SU-DHL-6 (cell line): ENCODE results near the gene STARD3.

Source experiments
- H2AFZ ChIP-seq: fragments of 200-600 bp; sonication (generic); 2 replicates; pipeline ENCODE4 v1.6.1; 2014; ENCODE audit warnings: low read depth, mild to moderate bottlenecking, moderate library complexity, mixed read lengths, antibody characterized with exemption, low read length; ENCODE audit not compliant: severe bottlenecking
- H3F3A ChIP-seq: fragments of 200-600 bp; shearing (Covaris generic); 2 replicates; pipeline ENCODE4 v1.6.0; 2016; ENCODE audit warnings: antibody characterized with exemption, mild to moderate bottlenecking; ENCODE audit not compliant: insufficient read depth
- H3K27ac ChIP-seq: fragments of 200-600 bp; sonication (generic); 2 replicates; pipeline ENCODE4 v1.5.1; 2016; ENCODE audit warnings: low read depth, mild to moderate bottlenecking, low read length, moderate library complexity, mixed read lengths
- H3K27me3 ChIP-seq: fragments of 200-600 bp; sonication (generic), shearing (Covaris generic); 2 replicates; pipeline ENCODE4 v1.6.0; 2014; ENCODE audit warnings: mild to moderate bottlenecking, low read length
- H3K36me3 ChIP-seq: fragments of 200-600 bp; sonication (generic); 2 replicates; pipeline ENCODE4 v1.6.1; 2014; ENCODE audit warnings: mild to moderate bottlenecking, low read length, mixed read lengths
- H3K4me2 ChIP-seq: fragments of 300-600, 200-600 bp; shearing (Covaris generic), sonication (generic); 2 replicates; pipeline ENCODE4 v1.6.0; 2014; ENCODE audit warnings: low read length, low read depth, mild to moderate bottlenecking; ENCODE audit not compliant: poor library complexity, severe bottlenecking
- H3K4me3 ChIP-seq: fragments of 200-600 bp; sonication (generic); 2 replicates; pipeline ENCODE4 v1.5.1; 2014; ENCODE audit warnings: antibody characterized with exemption, low read length, mild to moderate bottlenecking, mixed read lengths; ENCODE audit not compliant: insufficient read depth, poor library complexity, severe bottlenecking
- H3K79me2 ChIP-seq: fragments of 200-600 bp; sonication (generic); 2 replicates; pipeline ENCODE4 v1.6.1; 2014; ENCODE audit warnings: mild to moderate bottlenecking, low read length, moderate library complexity; ENCODE audit not compliant: insufficient read depth
- H3K9ac ChIP-seq: fragments of 200-600 bp; sonication (generic); 2 replicates; pipeline ENCODE4 v1.7.0; 2014; ENCODE audit warnings: mild to moderate bottlenecking, low read length
- H3K9me2 ChIP-seq: fragments of 200-600 bp; sonication (generic); replicated peaks from 2 replicates; pipeline ENCODE4 v1.6.1; 2014; ENCODE audit warnings: low read length; ENCODE audit not compliant: insufficient read depth
- H3K9me3 ChIP-seq: fragments of 200-600 bp; sonication (generic); 2 replicates; pipeline ENCODE4 v1.6.1; 2014; ENCODE audit warnings: low read length, mixed read lengths; ENCODE audit not compliant: insufficient read depth
- H4K20me1 ChIP-seq: fragments of 200-600 bp; sonication (generic); 2 replicates; pipeline ENCODE4 v1.6.1; 2014; ENCODE audit warnings: low read depth, mild to moderate bottlenecking, antibody characterized with exemption, low read length, moderate library complexity, mixed read lengths
- CTCF ChIP-seq: fragments of 200-600 bp; sonication (generic); IDR thresholded peaks from one replicate; pipeline ENCODE4 v1.5.1; 2017; ENCODE audit warnings: antibody characterized with exemption, mild to moderate bottlenecking, low read length, moderate library complexity; ENCODE audit not compliant: insufficient read depth, poor library complexity, severe bottlenecking
- EZH2phosphoT487 ChIP-seq: fragments of 200-600 bp; sonication (generic), shearing (Covaris generic); conservative IDR thresholded peaks from 2 replicates; pipeline ENCODE4 v1.6.1; 2018; ENCODE audit warnings: mild to moderate bottlenecking, antibody characterized with exemption, low read length, moderate library complexity, mixed read lengths

The STARD3 gene

DNA sequence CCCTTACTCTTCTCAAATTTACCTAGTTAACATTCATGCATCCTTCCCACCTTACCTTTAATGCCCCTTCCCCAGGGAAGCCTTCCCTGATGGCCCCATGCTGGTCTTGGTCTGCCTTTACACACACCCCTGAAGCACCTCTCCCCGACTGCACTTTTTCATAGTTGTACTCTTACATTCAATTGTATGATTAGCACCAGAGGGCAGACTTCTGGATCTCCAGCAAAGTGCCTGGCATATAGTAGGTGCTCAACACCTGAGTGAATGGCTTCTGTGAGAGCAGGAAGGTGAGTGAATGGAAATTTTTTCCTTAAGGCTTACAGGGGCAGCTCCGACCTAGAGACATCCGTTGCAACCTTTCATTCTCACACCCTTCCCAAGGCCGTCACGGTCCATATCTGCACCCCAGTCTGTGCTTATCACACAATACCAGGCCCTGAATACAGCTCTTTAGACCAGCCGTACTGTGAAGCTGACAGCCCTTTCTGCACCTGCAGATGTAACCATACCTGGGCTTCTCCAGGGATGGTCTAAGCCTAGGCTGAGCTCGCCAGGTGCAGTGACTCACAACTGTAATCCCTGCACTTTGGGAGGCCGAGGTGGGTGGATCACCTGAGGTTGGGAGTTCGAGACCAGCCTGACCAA, 46.5 kb downstream of the STARD3 start:
- Histone ChIP-seq H3K4me3 (no peak overlapping the region), H3K27ac (no peak overlapping the region), H3K79me2 (no peaks in the 10 kb centered on the region), H3K9me3 (no peaks in the 10 kb centered on the region), H2AFZ (no peak overlapping the region), H3K27me3 (no peaks in the 10 kb centered on the region), H4K20me1 (no peaks in the 10 kb centered on the region), H3K9me2 (no peaks in the 10 kb centered on the region), H3K9ac (no peak overlapping the region), H3K36me3 (no peaks in the 10 kb centered on the region), H3K4me2 (no peak overlapping the region), H3F3A (peaks cover 9% of the 10 kb centered on the region; the same call in 1 of the 2 replicates)
- no peak for TF ChIP-seq EZH2phosphoT487
- no peak for TF ChIP-seq CTCF

DNA sequence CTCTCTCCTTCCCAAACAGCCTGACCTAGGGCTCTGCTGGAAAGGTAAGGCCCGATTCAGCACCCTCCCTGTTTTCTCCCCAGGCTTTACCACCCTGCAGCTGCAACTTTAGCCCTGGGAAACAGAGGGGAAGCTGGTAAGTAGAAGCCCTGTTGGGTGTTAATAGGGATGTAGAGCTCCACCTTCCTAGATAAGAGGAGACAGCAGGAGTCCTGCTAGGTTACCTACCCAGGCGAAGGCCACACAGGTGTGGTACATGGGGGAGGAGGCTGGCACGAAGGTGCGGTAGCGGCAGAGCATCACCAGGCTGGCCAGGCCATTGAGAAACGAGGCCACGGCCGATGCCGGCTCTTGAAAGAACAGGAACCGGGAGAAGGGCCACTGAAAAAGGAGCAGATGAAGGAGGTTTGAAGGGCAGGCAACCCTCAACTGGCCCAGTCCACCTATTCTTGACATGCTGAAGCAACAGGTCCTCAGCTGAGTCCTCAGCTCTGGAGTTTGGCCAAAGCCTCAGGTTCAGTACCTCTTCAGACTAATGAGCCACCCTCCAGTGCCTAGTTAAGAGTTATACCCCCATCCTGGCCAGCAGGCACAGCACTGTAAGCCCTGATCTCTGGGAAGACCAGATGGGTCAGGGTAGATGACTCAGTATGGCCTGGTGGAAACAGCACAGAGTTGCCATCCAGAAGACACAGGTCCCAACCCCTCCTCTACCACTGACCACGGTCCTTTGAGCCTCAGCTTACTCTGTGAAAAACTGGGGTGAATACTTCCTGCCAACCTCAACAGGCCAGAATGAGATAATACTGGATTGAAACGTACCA, 47.6 kb downstream of the STARD3 start:
- TF ChIP-seq CTCF (no peak), EZH2phosphoT487 (no peak)

GRCh38 chr17:39687101-39687545, 50.2 kb downstream of the STARD3 start:
- Histone ChIP-seq H3K27me3 (no peaks in the 10 kb centered on the region), H3F3A (peaks cover 11% of the 10 kb centered on the region; the same call in 1 of the 2 replicates), H4K20me1 (no peaks in the 10 kb centered on the region), H3K36me3 (no peaks in the 10 kb centered on the region), H3K79me2 (no peaks in the 10 kb centered on the region), H3K9me2 (no peaks in the 10 kb centered on the region), H3K9me3 (no peaks in the 10 kb centered on the region), H2AFZ (peak overlapping the region; percentile 77), H3K4me3 (peak overlapping the region; percentile 76), H3K9ac (peak overlapping the region; percentile 65), H3K4me2 (peak overlapping the region; percentile 95), H3K27ac (peak overlapping the region; percentile 90)
- TF ChIP-seq CTCF (no peak), EZH2phosphoT487 (no peak)

More for the DNA sequence above, 47.6 kb downstream of the STARD3 start:
- Histone ChIP-seq H3K36me3 (no peaks in the 10 kb centered on the region), H3K9me3 (no peaks in the 10 kb centered on the region), H3K27me3 (no peaks in the 10 kb centered on the region), H3K27ac (no peak overlapping the region), H2AFZ (no peak overlapping the region), H3K9me2 (no peaks in the 10 kb centered on the region), H3K9ac (no peak overlapping the region), H3K4me3 (no peak overlapping the region), H3F3A (peaks cover 11% of the 10 kb centered on the region; the same call in 1 of the 2 replicates), H4K20me1 (no peaks in the 10 kb centered on the region), H3K79me2 (no peaks in the 10 kb centered on the region), H3K4me2 (no peak overlapping the region)
